Measurements from ENCODE around the gene KNOP1. TPM values are rescaled to one million over a fixed set of nuclear protein-coding genes. Genes with fewer than 3 reads are reported as not detected.

The KNOP1 gene
- total and polyA plus RNA-seq, 10 of the 15 experiments (the other 5 are each of a cell fraction or from before 2014, with no cell fraction given) = 13.8 to 47.2 (median 32.1) TPM

DNA sequence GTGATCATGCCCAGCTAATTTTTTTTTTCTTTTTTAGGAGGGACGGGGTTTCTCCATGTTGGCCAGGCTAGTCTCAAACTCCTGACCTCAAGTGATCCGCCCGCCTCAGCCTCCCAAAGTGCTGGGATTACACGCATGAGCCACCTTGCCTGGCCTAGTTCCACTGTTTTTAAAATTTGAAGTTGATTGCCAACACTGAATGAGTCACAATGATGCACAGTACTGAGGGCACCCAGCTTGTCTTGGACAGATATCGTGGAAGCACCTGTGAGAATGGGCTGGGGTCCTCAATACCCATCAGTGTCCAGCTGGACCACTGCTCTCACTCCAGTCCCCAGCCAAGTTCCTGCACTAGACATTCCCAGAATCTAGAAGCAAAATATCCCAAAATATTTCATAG, 2.5 kb downstream of the KNOP1 start:
- H3K4me1 ChIP-seq (ENCODE audit: control insufficient read depth, insufficient read depth, low read length) = peaks cover 4% of the 10 kb centered on the region; the same call in 1 of the 2 replicates
- H3K27me3 ChIP-seq (replicated peaks in 1 of 2; ENCODE audit: control insufficient read depth in 2 of 2, insufficient read depth in 2 of 2, low read length in 1 of 2) = no peaks in the 10 kb centered on the region
- intact Hi-C loops (cut with micrococcal nuclease; ENCODE audit: unreplicated experiment) (no loop called here), in situ Hi-C loops (cut with MboI) (no loop called here)
- POLR2A ChIA-PET = no interaction called here
- no peak overlapping the region for H2AFZ ChIP-seq (ENCODE audit: control insufficient read depth, low read depth, low read length)
- SMC1A ChIA-PET (ENCODE audit: uncharacterized antibody, unreplicated experiment) = no interaction called here
- H3K27ac ChIP-seq (ENCODE audit: control insufficient read depth, insufficient read depth) = no peak overlapping the region
- FAIRE-seq (no peak), ATAC-seq (no peak), DNase-seq (ENCODE audit: low read depth, low spot score) (no peak)
- 0 out of 2 replicates have a peak overlapping the region, but pooled peaks have one; percentile 97 for H3K4me3 ChIP-seq
- RAD21 ChIA-PET (ENCODE audit: unreplicated experiment) = interaction anchor here (1.2 kb wide), 1 partner anchor 159 kb away, joined by 6 read pairs; no protein-coding TSS in a partner anchor
- H4K20me1 ChIP-seq (ENCODE audit: control insufficient read depth, insufficient read depth) = no peaks in the 10 kb centered on the region
- peak overlapping the region; percentile 39; the same call in 1 of the 2 replicates for H3K4me2 ChIP-seq (ENCODE audit: control insufficient read depth, insufficient read depth)
- no peaks in the 10 kb centered on the region for H3K9me3 ChIP-seq (replicated peaks; ENCODE audit: control insufficient read depth, insufficient read depth, low read length)
- BruUV-seq (replicated peaks) = no TSS peak
- H3K9ac ChIP-seq (ENCODE audit: control insufficient read depth, insufficient read depth, low read length) = no peak overlapping the region
- H3K36me3 ChIP-seq (ENCODE audit: control insufficient read depth in 2 of 2, insufficient read depth in 2 of 2, low read length in 1 of 2) = peaks cover 2 to 6% of the 10 kb centered on the region in 2 experiments; a peak in 3 of 4 replicates
- 95% methylated on average over 5 of the region's 5 CpGs for WGBS (ENCODE audit: insufficient coverage, insufficient replicate concordance, low lambda C conversion rate, missing lambda C conversion rate)
- CTCF ChIA-PET = no interaction called here
- H3K79me2 ChIP-seq (ENCODE audit: control insufficient read depth, insufficient read depth, low read length) = peaks cover 26% of the 10 kb centered on the region
- TF ChIP-seq IKZF2 (IDR thresholded peaks at IDR 0.05) (no peak), GATAD2B (conservative IDR thresholded peaks at IDR 0.05; ENCODE audit: low read depth) (no peak), FOS (IDR thresholded peaks at IDR 0.05; ENCODE audit: borderline replicate concordance, extremely low read depth, insufficient read length) (no peak), ZSCAN29 (IDR thresholded peaks at IDR 0.05) (no peak), RAD51 (IDR thresholded peaks at IDR 0.05) (no peak), SREBF2 (IDR thresholded peaks at IDR 0.05; ENCODE audit: low read length) (no peak), ZZZ3 (IDR thresholded peaks at IDR 0.05; ENCODE audit: control insufficient read depth, insufficient read length, low read depth) (no peak), NFIC (IDR thresholded peaks at IDR 0.05; ENCODE audit: low read depth, low read length) (no peak), SUPT20H (IDR thresholded peaks at IDR 0.05; ENCODE audit: borderline replicate concordance, control insufficient read depth, low read depth, low read length) (no peak), KAT2A (conservative IDR thresholded peaks at IDR 0.05; ENCODE audit: control insufficient read depth, low read depth, low read length) (no peak)
- TF ChIP-seq, protein P1, sequence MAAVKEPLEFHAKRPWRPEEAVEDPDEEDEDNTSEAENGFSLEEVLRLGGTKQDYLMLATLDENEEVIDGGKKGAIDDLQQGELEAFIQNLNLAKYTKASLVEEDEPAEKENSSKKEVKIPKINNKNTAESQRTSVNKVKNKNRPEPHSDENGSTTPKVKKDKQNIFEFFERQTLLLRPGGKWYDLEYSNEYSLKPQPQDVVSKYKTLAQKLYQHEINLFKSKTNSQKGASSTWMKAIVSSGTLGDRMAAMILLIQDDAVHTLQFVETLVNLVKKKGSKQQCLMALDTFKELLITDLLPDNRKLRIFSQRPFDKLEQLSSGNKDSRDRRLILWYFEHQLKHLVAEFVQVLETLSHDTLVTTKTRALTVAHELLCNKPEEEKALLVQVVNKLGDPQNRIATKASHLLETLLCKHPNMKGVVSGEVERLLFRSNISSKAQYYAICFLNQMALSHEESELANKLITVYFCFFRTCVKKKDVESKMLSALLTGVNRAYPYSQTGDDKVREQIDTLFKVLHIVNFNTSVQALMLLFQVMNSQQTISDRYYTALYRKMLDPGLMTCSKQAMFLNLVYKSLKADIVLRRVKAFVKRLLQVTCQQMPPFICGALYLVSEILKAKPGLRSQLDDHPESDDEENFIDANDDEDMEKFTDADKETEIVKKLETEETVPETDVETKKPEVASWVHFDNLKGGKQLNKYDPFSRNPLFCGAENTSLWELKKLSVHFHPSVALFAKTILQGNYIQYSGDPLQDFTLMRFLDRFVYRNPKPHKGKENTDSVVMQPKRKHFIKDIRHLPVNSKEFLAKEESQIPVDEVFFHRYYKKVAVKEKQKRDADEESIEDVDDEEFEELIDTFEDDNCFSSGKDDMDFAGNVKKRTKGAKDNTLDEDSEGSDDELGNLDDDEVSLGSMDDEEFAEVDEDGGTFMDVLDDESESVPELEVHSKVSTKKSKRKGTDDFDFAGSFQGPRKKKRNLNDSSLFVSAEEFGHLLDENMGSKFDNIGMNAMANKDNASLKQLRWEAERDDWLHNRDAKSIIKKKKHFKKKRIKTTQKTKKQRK (IDR thresholded peaks at IDR 0.05; ENCODE audit: low read depth, low read length) = no peak
- TF ChIP-seq, protein P2, sequence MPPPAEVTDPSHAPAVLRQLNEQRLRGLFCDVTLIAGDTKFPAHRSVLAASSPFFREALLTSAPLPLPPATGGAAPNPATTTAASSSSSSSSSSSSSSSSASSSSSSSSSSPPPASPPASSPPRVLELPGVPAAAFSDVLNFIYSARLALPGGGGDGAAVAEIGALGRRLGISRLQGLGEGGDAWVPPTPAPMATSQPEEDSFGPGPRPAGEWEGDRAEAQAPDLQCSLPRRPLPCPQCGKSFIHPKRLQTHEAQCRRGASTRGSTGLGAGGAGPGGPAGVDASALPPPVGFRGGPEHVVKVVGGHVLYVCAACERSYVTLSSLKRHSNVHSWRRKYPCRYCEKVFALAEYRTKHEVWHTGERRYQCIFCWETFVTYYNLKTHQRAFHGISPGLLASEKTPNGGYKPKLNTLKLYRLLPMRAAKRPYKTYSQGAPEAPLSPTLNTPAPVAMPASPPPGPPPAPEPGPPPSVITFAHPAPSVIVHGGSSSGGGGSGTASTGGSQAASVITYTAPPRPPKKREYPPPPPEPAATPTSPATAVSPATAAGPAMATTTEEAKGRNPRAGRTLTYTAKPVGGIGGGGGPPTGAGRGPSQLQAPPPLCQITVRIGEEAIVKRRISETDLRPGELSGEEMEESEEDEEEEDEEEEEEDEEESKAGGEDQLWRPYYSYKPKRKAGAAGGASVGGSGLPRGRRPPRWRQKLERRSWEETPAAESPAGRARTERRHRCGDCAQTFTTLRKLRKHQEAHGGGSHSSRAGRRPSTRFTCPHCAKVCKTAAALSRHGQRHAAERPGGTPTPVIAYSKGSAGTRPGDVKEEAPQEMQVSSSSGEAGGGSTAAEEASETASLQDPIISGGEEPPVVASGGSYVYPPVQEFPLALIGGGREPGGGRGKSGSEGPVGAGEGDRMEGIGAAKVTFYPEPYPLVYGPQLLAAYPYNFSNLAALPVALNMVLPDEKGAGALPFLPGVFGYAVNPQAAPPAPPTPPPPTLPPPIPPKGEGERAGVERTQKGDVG (CRISPR knock-in tag; IDR thresholded peaks at IDR 0.05) = no peak
- TF ChIP-seq, protein P3, sequence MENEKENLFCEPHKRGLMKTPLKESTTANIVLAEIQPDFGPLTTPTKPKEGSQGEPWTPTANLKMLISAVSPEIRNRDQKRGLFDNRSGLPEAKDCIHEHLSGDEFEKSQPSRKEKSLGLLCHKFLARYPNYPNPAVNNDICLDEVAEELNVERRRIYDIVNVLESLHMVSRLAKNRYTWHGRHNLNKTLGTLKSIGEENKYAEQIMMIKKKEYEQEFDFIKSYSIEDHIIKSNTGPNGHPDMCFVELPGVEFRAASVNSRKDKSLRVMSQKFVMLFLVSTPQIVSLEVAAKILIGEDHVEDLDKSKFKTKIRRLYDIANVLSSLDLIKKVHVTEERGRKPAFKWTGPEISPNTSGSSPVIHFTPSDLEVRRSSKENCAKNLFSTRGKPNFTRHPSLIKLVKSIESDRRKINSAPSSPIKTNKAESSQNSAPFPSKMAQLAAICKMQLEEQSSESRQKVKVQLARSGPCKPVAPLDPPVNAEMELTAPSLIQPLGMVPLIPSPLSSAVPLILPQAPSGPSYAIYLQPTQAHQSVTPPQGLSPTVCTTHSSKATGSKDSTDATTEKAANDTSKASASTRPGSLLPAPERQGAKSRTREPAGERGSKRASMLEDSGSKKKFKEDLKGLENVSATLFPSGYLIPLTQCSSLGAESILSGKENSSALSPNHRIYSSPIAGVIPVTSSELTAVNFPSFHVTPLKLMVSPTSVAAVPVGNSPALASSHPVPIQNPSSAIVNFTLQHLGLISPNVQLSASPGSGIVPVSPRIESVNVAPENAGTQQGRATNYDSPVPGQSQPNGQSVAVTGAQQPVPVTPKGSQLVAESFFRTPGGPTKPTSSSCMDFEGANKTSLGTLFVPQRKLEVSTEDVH (IDR thresholded peaks at IDR 0.05; ENCODE audit: low read depth, partially characterized antibody) = no peak
- TF ChIP-seq, protein P4, sequence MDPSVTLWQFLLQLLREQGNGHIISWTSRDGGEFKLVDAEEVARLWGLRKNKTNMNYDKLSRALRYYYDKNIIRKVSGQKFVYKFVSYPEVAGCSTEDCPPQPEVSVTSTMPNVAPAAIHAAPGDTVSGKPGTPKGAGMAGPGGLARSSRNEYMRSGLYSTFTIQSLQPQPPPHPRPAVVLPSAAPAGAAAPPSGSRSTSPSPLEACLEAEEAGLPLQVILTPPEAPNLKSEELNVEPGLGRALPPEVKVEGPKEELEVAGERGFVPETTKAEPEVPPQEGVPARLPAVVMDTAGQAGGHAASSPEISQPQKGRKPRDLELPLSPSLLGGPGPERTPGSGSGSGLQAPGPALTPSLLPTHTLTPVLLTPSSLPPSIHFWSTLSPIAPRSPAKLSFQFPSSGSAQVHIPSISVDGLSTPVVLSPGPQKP (IDR thresholded peaks at IDR 0.05; ENCODE audit: low read depth, low read length) = no peak

Data from GM12878 (cell line).